H54 (cell line): ENCODE results near the gene ZNF605.
"Not testable (repeated sequence)": the region's sequence is repeated elsewhere in the genome, so short reads cannot be mapped to it uniquely, and the experiment has no call there.

Source experiments
- DNase-seq: peaks from one replicate; pipeline ENCODE4 v3.0.0; 2011; ENCODE audit warnings: low spot score, mixed read lengths; ENCODE audit not compliant: insufficient read length
- FAIRE-seq: peaks from 3 replicates; lab custom pipeline; 2011; peaks lifted over from hg19 to GRCh38; lab: Jason Lieb, UNC
- POLR2A ChIP-seq: IDR thresholded peaks from 2 replicates; pipeline ENCODE4 v1.6.1; 2011; ENCODE audit warnings: low read depth, mild to moderate bottlenecking, low read length

The ZNF605 gene

DNA sequence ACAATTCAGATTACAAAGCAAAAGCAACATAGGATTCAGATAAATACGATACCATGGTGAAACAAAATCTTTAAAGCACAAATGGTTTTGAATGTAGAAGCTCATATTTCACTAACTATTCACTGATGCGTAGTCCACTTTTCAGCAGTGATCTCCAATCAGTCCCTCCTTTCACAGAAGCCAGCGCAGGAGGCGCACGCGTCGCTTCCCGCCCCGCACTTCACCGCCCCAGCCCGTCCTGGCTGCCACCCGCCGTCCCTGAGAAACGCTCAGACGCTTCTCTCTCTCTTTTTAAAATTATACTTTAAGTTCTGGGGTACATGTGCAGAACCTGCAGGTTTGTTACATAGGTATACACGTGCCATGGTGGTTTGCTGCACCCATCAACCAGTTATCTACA lies 48.9 kb downstream of the ZNF605 start:
- no peak for TF ChIP-seq POLR2A
- FAIRE-seq, result no peak
- DNase-seq, result no peak

DNA sequence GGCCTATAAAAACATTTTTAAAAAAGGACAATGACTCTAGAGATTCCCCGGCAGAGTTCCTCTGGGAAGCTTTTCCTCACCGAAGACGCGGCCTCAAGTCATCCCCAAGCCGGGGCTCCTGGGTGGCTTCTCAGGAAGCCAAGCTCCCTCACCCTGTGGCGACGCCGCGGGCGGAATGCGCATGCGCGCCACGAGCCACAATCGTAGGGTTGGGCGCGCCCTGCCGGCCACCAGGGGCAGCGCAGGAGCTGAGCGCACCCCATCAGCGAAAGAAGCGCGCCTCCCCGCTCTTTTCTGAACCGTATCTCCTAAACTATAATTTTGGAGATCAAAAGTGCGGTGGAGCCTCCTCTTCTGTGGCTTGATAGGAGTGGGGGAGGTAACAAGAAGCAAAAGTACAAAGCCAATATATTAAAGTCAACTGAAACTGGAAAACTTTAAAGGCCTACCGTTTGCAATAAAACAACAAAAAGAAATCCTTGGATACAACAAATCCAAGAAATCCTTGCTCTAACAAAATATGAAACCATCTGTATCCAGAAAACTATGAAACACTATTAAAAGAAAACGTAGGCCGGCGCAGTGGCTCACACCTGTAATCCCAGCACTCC lies 51.3 kb downstream of the ZNF605 start:
- TF ChIP-seq POLR2A, result no peak
- DNase-seq (no peak), FAIRE-seq (no peak)

DNA sequence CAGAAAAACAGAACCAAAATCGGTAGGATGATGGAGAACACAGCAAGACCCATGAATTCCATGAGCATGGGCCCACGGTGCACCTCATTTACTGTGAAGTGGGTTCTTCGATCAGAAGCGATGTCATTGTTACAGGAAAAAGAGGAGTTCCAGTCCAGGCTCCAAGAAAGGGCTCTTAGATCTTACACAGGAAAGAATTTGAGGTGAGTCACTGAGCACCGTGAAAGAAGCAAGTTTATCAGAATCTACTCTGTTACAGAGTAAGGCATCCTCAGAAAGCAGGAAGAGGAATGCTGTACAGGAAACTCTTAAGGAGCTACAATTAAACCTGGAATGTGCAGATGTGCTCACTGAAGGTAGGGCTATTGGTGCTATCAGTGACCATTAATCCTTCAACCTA lies 57.1 kb downstream of the ZNF605 start:
- no peak for TF ChIP-seq POLR2A
- no peak for DNase-seq
- FAIRE-seq, result no peak

DNA sequence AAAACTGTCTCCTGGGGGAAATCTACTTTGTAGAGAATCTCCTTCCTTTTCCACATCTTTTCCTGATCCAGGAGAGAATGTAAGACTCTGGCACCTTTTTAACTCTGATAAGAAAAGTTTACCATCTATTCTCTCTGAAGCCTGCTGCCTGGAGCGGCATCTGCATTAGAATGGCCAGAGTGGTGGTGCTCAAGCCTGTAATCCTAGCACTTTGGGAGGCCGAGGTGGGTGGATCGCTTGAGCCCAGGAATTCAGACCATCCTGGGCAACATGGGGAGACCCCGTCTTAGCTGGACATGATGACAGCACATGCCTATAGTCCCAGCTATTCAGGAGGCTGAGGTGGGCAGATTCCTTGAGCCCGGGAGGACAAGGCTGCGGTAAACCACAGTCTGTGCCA lies 67.3 kb downstream of the ZNF605 start:
- TF ChIP-seq POLR2A, result no peak
- DNase-seq, result no peak
- no peak for FAIRE-seq

DNA sequence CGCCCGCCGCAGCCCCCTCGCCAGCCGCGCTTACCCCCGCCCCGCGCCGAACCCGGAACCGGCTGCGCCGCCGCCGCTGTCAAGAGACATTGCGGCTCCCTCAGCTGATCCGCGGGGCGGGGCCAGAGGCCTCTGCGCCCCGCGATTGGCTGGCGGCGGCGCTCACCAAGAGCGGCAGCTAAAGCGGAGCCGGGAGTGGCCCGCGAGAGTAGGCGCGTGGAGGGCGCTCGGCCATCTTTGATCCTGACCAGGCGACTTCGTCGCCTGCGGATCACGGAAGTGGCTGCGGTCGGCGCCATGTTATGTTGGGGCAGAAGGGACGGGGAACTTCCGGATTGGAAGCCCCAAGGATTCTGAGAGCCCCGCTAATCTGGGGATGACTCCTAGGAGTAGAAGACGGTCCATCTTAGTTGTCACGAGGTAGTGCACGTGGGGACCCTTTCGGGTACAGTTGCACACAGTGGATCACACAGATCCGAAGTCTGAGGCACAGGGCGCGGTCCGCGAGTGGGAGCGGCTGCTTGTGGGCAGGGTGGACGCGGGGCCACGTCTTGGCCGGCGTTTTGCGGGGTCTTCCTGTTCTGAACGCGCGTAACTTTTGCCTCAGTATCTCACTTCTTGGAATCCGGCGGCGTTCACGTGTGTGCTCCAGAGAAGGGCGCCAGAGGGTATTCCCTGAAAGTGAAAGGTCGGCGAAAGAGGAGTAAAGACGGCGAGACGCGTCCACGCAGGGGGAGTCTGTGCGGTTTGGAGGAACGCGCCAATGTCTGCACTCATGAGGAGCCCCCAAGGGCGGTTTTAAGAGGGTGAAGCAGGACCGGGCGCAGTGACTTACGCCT lies 68.4 kb downstream of the ZNF605 start, which contains the start of gene CHFR:
Gene CHFR (minus strand): TSS at position 93 of the 839 bp plus-strand sequence. CDS start 277 bp downstream, outside the sequence.
- no peak for FAIRE-seq
- DNase-seq, result peak; percentile 96
- peak; percentile 28; the same call in 1 of the 2 replicates for TF ChIP-seq POLR2A

DNA sequence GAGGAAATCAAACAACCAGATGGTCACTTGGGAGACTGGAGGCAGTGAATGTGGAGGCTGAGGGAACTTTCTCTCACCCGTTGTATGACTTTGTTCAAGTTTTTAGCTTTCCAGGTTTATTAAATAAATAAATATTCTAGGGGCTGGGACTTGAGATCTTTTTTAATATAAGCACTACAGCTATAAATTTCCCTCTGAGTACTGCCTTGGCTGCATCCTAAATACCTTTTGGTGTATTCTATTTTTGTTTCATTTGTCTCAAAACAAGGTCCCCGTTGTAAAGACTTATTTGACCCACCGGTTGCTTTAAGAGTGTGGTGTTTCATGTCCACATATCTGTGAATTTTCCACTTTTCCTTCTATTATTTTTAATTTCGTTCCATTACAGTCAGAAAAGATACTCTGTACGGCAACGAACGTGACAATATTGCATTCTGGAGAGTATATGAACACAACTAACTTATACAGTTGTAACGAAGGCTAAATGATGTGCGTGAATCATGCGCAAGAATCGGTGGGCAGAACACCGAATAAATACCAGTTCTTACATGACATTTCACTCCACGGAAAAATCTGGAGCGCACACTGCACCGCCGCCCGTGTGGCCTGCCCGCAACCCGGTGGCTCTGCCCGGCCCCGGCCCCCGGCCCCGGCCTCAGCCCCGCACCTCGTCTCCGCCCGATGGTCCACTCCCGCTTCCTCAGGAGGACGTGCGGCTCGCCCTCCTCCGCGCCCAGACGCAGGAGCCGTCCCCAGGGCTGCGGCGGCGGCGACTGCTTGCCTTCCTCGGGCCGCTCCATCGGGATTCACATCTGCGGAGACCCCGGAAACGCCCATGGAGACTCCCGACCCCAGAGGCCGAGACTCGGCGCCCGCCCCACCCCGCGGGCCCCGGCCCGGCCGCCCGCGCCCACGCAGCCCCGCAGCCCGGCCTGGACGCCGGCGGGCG lies 69.3 kb downstream of the ZNF605 start:
- DNase-seq, result peak; percentile 23
- no peak for TF ChIP-seq POLR2A
- FAIRE-seq, result no peak

DNA sequence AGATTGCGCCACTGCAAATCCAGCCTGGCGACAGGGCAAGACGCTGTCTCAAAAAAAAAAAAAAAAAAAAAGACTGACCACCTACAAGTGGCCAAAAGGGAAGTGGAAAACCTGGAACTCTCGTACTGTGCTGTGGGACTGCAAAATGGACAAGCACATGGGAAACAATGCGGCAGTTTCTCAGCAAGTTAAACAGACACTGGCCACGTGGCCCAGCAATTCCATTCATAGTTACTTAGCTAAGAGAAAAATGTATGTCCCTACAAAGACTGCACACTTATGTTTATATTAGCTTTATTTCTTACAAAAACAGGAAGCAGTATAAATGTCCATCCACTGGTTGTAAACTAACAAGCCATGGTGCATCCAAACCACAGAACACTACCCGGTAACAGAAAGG lies 74.3 kb downstream of the ZNF605 start:
- DNase-seq, result no peak
- FAIRE-seq, result no peak
- TF ChIP-seq POLR2A, result no peak

DNA sequence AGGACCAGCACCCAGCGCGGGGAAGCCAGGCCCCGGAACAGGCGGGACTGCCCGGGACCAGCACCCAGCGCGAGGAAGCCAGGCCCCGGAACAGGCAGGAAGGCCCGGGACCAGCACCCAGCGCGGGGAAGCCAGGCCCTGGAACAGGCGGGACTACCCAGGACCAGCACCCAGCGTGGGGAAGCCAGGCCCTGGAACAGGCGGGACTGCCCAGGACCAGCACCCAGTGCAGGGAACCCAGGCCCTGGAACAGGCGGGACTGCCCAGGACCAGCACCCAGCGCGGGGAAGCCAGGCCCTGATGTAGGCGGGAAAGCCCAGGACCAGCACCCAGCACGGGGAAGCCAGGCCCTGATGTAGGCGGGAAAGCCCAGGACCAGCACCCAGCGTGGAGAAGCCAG lies 81.5 kb downstream of the ZNF605 start:
- not testable (repeated sequence) for FAIRE-seq, DNase-seq

DNA sequence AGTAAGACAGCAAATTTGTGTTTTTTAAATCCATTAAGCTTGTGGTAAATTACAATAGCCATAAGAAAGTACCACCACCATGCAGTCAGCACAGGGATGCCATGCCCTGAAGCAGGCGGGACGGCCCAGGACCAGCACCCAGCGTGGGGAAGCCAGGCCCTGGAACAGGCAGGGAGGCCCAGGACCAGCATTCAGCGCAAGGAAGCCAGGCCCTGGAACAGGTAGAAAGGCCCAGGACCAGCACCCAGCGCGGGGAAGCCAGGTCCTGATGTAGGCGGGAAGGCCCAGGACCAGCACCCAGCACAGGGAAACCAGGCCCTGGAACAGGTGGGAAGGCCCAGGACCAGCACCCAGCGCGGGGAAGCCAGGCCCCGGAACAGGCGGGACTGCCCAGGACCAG lies 81.9 kb downstream of the ZNF605 start:
- DNase-seq (no peak), FAIRE-seq (no peak)
- TF ChIP-seq POLR2A, result no peak

DNA sequence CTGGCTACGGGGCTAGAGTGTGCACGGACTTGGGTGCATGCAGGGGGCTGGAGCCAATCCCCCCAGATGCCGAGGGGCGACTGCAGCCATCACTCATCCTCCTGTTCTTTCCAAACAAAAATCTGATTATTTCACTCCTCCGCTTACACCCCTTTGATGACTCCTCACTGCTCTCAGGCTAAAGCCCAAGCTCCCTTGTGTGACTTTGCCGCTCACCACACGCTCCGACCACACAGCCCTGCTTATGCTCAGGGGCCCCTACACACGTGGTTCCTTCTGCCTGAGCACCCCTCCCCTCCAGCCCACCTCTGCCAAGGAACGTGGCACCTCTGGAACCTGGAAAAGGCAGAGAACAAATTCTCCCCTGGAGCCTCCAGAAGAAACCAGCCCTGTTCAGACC lies 82.4 kb downstream of the ZNF605 start:
- FAIRE-seq (no peak), DNase-seq (no peak)
- TF ChIP-seq POLR2A, result no peak

DNA sequence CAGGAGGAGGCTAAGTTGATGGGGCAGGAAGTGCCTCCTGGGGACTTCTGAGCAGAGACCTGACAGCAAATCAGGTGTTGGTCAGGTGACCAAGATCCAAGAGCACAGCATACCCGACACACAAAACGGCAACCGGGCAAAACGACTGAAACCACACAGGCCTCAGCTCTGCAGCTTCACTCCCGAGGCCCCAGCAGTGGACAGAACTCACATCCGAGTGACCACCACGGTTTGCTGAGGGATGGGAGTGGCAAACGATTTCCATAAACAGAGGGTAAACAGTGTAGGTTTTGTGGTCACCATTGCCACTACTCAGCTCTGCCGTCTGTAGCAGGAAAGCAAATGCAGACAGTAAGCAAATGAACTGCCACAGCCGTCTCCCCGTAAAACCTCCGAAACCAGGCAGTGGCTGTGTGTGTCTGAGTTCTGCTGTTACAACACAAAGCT lies 83.1 kb downstream of the ZNF605 start:
- FAIRE-seq, result no peak
- TF ChIP-seq POLR2A, result no peak
- DNase-seq, result no peak

DNA sequence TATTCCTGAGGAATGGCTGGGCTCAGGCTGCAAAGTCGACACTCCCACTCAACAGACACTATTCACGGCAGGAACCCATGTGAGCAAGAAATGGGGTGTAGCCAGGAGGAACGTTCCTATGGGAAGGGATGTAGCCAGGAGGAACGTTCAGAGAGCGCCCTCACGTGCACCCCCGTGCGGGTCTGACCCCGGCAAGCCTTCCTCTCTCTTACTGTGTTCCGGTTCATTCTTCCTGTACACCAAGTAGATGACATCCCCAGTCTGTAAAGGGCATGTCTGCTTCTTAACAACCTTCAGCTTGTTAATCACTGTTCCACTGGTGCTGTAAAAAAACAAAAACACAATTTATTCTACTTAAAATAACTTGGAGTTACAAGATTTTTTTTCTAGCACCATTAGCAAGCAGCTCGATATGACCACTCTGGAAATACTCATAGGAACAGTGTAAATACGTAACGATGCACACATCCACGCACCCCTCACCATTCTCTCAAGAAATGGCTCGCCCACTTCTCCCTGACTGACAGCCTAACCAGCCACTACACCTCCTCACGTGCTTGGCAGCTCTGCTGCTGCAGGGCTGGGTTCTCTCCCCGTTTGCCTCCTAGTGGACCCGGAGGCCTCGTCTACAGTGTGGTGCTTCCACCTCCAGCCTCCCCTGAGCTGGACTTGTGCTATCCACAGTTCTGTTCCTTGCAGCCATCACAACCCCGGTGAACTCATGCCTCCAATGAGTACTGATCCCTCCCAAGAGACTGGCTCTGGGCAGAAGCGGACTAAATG lies 83.8 kb downstream of the ZNF605 start:
- TF ChIP-seq POLR2A, result no peak
- DNase-seq (no peak), FAIRE-seq (no peak)

DNA sequence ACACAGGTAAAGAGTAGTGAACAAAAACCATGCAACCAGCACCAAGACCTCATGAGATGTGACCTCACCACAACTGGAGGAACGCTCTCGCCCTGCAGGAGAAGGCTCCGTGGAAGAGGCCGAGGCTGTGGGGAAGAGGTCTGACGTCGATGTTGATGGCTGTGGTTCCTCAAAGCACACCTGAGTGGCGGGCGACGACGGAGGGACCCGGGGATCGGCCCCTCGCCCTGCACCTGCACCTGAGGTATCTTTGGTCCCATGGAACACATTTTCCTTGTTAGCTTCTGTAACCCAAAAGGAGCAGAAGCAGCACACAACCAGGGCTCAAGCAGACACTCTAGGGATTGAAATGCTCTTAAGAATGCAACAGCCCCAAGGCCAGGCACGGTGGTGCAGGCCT lies 86.6 kb downstream of the ZNF605 start:
- no peak for TF ChIP-seq POLR2A
- no peak for DNase-seq
- no peak for FAIRE-seq
